GM23248 (cell line): ENCODE measurements around the gene SOBP. TPM values are rescaled to one million over a fixed set of nuclear protein-coding genes. Genes with fewer than 3 reads are reported as not detected.
A peak's percentile ranks its signal among the peaks of the same experiment; 100 is the strongest.

Source experiments
- DNase-seq: peaks from one replicate; pipeline ENCODE4 v3.0.0-alpha.2; 2015
- H2AFZ ChIP-seq: fragments of 200-600 bp; sonication (generic); 2 replicates; pipeline ENCODE4 v1.6.1; 2016; ENCODE audit warnings: antibody characterized with exemption
- H3F3A ChIP-seq: fragments of 200-600 bp; sonication (generic); 2 replicates; pipeline ENCODE4 v1.6.1; 2016; ENCODE audit warnings: mild to moderate bottlenecking, antibody characterized with exemption, mixed run types; ENCODE audit not compliant: insufficient read depth
- H3K27ac ChIP-seq: fragments of 200-600 bp; sonication (generic); 2 replicates; pipeline ENCODE4 v1.5.1; 2016; ENCODE audit warnings: mild to moderate bottlenecking
- H3K27me3 ChIP-seq: fragments of 200-600 bp; sonication (generic); replicated peaks from 2 replicates; pipeline ENCODE4 v1.6.1; 2016; ENCODE audit warnings: mild to moderate bottlenecking; ENCODE audit not compliant: insufficient read depth
- H3K36me3 ChIP-seq: fragments of 200-600 bp; sonication (generic); 2 replicates; pipeline ENCODE4 v1.6.1; 2016; ENCODE audit warnings: low read depth, mild to moderate bottlenecking
- H3K4me1 ChIP-seq: fragments of 200-600 bp; sonication (generic); 2 replicates; pipeline ENCODE4 v1.6.1; 2016; ENCODE audit warnings: mild to moderate bottlenecking; ENCODE audit not compliant: insufficient read depth
- H3K4me2 ChIP-seq: fragments of 200-600 bp; sonication (generic); one replicate; pipeline ENCODE4 v1.6.1; 2016; ENCODE audit warnings: mild to moderate bottlenecking; ENCODE audit not compliant: unreplicated experiment
- H3K4me3 ChIP-seq: fragments of 200-600 bp; sonication (generic); 2 replicates; pipeline ENCODE4 v1.5.1; 2016; ENCODE audit warnings: mild to moderate bottlenecking
- H3K79me2 ChIP-seq: fragments of 200-600 bp; sonication (generic); 2 replicates; pipeline ENCODE4 v1.6.1; 2016; ENCODE audit warnings: mild to moderate bottlenecking; ENCODE audit not compliant: insufficient read depth
- H3K9ac ChIP-seq: fragments of 200-600 bp; sonication (generic); 2 replicates; pipeline ENCODE4 v1.6.1; 2016; ENCODE audit warnings: mild to moderate bottlenecking
- H3K9me2 ChIP-seq: fragments of 200-600 bp; sonication (generic); 2 replicates; pipeline ENCODE4 v1.6.1; 2016; ENCODE audit warnings: mixed run types, mild to moderate bottlenecking, moderate library complexity; ENCODE audit not compliant: insufficient read depth
- H3K9me3 ChIP-seq: fragments of 200-600 bp; sonication (generic); one replicate; pipeline ENCODE4 v1.6.1; 2017; ENCODE audit warnings: low read depth
- H4K20me1 ChIP-seq: fragments of 200-600 bp; sonication (generic); 2 replicates; pipeline ENCODE4 v1.6.0; 2016; ENCODE audit not compliant: insufficient read depth
- EZH2 ChIP-seq: fragments of 200-600 bp; sonication (generic); IDR thresholded peaks from 2 replicates; pipeline ENCODE4 v1.6.1; 2018; ENCODE audit warnings: antibody characterized with exemption, mild to moderate bottlenecking; ENCODE audit not compliant: insufficient read depth, poor library complexity, severe bottlenecking
- EZH2phosphoT487 ChIP-seq: fragments of 200-600 bp; sonication (generic); IDR thresholded peaks from 2 replicates; pipeline ENCODE4 v1.6.1; 2018; ENCODE audit warnings: antibody characterized with exemption, moderate library complexity, mild to moderate bottlenecking, low read depth; ENCODE audit not compliant: insufficient read depth
- WGBS, 2 experiments: methylation state at CpG; one replicate each; pipeline ENCODE4 v1.1.6; 2015 to 2017; ENCODE audit warnings: low lambda C conversion rate in 2 of 2, low coverage in 1 of 2; ENCODE audit errors: missing lambda C conversion rate in 2 of 2; 5-methylcytosine and 5-hydroxymethylcytosine counted together
- in situ Hi-C: fragments of 300-500 bp; cut with MboI; formaldehyde crosslinking; loops from 2 replicates; pipeline ENCODE4 v1.15.0; 2020
- polyA plus RNA-seq: library from polyadenylated mRNA; unstranded; fragments of >200 nt; fragmentation: Nextera tagmentation; extraction: Ambion mirVana; gene quantifications from 2 replicates; pipeline ENCODE4 v1.2.1, GENCODE V29; 2016
- total RNA-seq: library from RNA; depleted of rRNA; stranded (reverse); fragments of >200 nt; shearing (Covaris generic); gene quantifications from 2 replicates; pipeline ENCODE4 v1.2.3, GENCODE V29; 2014

Gene SOBP
- total and polyA plus RNA-seq, 2 experiments from 2014 or later = 0.38 to 0.97 TPM

DNA sequence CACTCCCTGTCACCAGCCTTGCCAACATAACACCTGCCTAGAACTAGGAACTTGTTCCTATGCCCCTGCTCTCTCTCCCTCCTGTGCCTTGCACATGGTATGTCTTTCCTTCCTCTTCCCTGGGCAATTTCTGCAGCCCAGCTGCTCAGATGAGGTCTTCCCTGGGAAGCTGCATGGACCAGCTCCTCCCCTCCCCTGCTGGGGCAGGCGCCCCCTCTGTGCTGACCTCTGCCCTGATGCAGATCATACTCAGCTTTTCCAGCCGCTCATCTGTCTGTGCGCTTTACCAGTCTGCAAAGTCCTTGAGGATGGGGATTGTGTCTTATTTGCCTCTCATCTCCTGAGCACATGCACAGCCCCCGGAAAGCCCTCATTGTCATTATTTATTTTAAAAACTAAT lies 172.4 kb downstream of the SOBP start:
- H3K4me3 ChIP-seq = no peak overlapping the region
- 69 to 79% methylated on average over 4 of the region's 4 CpGs for WGBS, 2 experiments

GRCh38 chr6:107663308-107663707 lies 173.4 kb downstream of the SOBP start:
- in situ Hi-C loops = no loop called here
- no peak for TF ChIP-seq EZH2
- no peak for TF ChIP-seq EZH2phosphoT487
- Histone ChIP-seq H3K9me3 (no peaks in the 10 kb centered on the region), H3K9ac (no peak overlapping the region), H3F3A (peaks cover 6% of the 10 kb centered on the region; the same call in 1 of the 2 replicates), H3K36me3 (no peaks in the 10 kb centered on the region), H4K20me1 (no peaks in the 10 kb centered on the region), H3K4me3 (no peak overlapping the region), H3K27ac (no peak overlapping the region), H2AFZ (no peak overlapping the region), H3K79me2 (no peaks in the 10 kb centered on the region), H3K9me2 (no peaks in the 10 kb centered on the region), H3K4me1 (peaks cover 12% of the 10 kb centered on the region), H3K4me2 (no peak overlapping the region), H3K27me3 (no peaks in the 10 kb centered on the region)
- DNase-seq = no peak
- WGBS, 2 experiments = 86 to 87% methylated on average over 6 of the region's 6 CpGs

More for the DNA sequence above, 172.4 kb downstream of the SOBP start:
- H2AFZ ChIP-seq = no peak overlapping the region
- peaks cover 6% of the 10 kb centered on the region; the same call in 1 of the 2 replicates for H3F3A ChIP-seq
- no peaks in the 10 kb centered on the region for H3K9me2 ChIP-seq
- H3K9ac ChIP-seq = no peak overlapping the region
- in situ Hi-C loops = no loop called here
- H3K4me1 ChIP-seq = peaks cover 12% of the 10 kb centered on the region
- no peak overlapping the region for H3K27ac ChIP-seq
- no peaks in the 10 kb centered on the region for H3K79me2 ChIP-seq
- H3K9me3 ChIP-seq = no peaks in the 10 kb centered on the region
- TF ChIP-seq EZH2phosphoT487 (no peak), EZH2 (no peak)
- H4K20me1 ChIP-seq = no peaks in the 10 kb centered on the region
- no peaks in the 10 kb centered on the region for H3K27me3 ChIP-seq
- no peaks in the 10 kb centered on the region for H3K36me3 ChIP-seq
- no peak for DNase-seq
- H3K4me2 ChIP-seq = no peak overlapping the region

DNA sequence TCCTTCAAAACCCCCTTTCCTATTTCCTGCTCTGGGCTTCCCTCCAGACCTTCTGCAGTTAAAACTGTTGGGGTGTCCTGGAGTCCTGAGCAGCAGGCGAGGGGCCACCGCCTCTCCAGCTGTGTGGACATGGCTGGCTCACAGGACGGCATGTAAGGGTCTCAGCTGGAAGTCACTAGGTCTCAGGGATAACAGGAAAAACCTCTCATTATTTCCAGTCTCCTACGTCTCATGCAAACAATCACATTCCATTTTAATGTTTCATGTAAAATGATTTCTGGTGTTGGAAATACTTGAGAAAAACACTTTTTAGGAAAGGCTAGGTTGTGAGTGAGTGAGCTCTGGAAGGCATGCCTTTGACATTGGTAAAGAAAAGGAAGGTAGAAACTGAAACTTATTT lies 175.5 kb downstream of the SOBP start:
- Histone ChIP-seq H3K9me3 (no peaks in the 10 kb centered on the region), H3K9me2 (no peaks in the 10 kb centered on the region), H3K79me2 (no peaks in the 10 kb centered on the region), H2AFZ (peak overlapping the region; percentile 51), H3K4me3 (no peak overlapping the region), H3K4me1 (peaks cover 12% of the 10 kb centered on the region), H3K36me3 (no peaks in the 10 kb centered on the region), H3K4me2 (peak overlapping the region; percentile 50), H3K27ac (no peak overlapping the region; the same call in 1 of the 2 replicates), H4K20me1 (no peaks in the 10 kb centered on the region), H3F3A (peaks cover 6% of the 10 kb centered on the region; the same call in 1 of the 2 replicates), H3K9ac (no peak overlapping the region), H3K27me3 (no peaks in the 10 kb centered on the region)
- no peak for TF ChIP-seq EZH2
- TF ChIP-seq EZH2phosphoT487 = no peak
- WGBS, 2 experiments = 34 to 39% methylated on average over 4 of the region's 4 CpGs
- in situ Hi-C loops = no loop called here
- DNase-seq = peak; percentile 69

DNA sequence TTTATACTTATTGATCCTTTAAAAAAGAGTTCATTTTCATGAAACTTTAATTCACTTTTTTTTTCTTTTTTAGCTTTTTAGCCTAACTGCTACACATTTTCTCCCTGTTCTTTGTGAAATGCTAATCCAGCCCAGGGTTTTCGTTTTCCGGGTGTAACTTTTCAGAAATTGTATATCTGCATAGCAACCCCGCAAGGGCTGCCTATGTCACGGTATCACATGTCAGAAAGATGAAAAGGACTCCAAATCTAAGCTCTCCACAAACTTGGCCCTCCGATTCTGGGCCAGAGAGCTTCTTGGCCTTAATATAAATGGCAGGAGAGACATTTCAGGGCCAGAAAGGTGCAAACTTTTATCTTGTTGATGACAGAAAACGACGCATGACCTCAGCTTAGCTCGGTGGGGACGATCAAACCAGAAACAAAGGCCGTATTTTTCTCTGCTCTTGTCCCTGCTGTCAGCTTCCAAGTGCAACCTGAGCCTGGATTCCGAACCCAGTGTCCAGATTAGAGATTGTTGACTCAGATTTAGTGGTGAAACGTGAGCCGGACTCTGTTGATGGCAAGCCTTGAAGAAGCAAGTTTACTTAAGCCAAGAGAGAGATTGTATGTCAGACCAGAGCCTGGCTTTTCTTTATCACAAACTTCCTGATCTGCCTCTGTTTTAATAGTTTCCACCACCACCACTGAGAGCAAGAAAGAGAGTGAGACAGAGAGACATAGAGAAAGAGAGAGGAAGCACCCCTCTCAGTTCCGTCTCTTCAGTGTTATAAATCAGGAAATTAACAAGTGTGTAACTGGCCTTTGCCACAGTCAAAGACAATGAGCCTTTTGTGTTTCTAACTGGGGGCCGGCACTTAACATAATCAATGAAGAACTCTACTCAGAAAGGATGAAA lies 176.4 kb downstream of the SOBP start:
- Histone ChIP-seq H3F3A (peaks cover 6% of the 10 kb centered on the region; the same call in 1 of the 2 replicates), H3K9me2 (no peaks in the 10 kb centered on the region), H2AFZ (peak overlapping the region; percentile 51), H3K9me3 (no peaks in the 10 kb centered on the region), H3K4me1 (peaks cover 12% of the 10 kb centered on the region), H3K27ac (no peak overlapping the region; the same call in 1 of the 2 replicates), H3K36me3 (no peaks in the 10 kb centered on the region), H4K20me1 (no peaks in the 10 kb centered on the region), H3K79me2 (no peaks in the 10 kb centered on the region), H3K4me2 (no peak overlapping the region), H3K27me3 (no peaks in the 10 kb centered on the region), H3K4me3 (no peak overlapping the region), H3K9ac (no peak overlapping the region)
- in situ Hi-C loops = no loop called here
- WGBS, 2 experiments = 89 to 90% methylated on average over 15 of the region's 15 CpGs
- DNase-seq = no peak
- no peak for TF ChIP-seq EZH2
- TF ChIP-seq EZH2phosphoT487 = no peak
